Astrocyte (in vitro differentiated cells and primary cell): ENCODE measurements around the gene TMEM50A.
"Not testable (repeated sequence)": the region's sequence is repeated elsewhere in the genome, so short reads cannot be mapped to it uniquely, and the experiment has no call there.

ENCODE experiments used
- EZH2 ChIP-seq: IDR thresholded peaks from 2 replicates; pipeline ENCODE4 v1.6.1; 2012; ENCODE audit warnings: mild to moderate bottlenecking, low read length, inconsistent platforms; ENCODE audit not compliant: insufficient read depth
- TF ChIP-seq, protein P1 (sequence below): IDR thresholded peaks from 2 replicates; pipeline ENCODE4 v1.5.1; 2011; ENCODE audit warnings: low read depth, mild to moderate bottlenecking, inconsistent platforms, low read length, moderate library complexity; ENCODE audit not compliant: insufficient read depth

DNA sequence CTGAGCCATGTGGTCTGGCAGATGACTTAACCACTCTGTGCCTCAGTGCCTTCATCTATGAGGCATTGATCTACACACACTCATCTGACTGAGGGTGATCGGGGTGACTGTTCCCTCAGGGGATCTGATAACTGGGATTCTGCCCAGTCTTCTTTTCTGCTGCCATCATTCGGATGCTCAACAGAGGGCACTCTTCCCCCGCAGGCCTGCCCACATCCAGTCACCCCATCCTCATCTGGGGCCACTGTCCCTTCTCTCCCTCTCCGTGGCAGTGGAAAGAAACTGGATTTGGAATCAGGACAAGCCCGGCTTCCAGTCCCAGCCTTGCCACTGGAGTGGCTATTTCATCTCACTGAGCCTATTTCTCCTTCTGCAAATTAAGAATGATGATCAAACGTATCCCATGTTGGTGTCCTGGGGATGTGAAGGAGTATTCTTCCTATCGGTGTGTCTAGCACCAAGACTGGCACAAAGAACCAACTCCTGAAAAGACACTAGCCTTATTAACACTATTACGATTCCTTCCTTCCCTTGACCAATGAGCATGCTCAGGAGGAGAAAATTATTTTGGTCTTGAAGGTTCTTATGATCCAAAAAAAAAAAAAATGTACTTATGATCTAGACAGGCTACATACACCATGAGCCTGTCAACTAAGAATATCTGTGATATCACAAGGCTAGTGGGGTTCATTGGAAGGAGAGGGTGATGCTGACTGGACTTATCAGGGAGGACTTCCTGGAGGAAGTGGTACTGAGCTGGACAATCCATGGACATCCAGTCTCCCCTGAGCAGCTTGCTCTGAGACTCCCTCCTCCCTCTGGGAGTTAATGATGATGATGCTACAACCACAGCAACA lies 65.0 kb downstream of the TMEM50A start:
- TF ChIP-seq, protein P1, sequence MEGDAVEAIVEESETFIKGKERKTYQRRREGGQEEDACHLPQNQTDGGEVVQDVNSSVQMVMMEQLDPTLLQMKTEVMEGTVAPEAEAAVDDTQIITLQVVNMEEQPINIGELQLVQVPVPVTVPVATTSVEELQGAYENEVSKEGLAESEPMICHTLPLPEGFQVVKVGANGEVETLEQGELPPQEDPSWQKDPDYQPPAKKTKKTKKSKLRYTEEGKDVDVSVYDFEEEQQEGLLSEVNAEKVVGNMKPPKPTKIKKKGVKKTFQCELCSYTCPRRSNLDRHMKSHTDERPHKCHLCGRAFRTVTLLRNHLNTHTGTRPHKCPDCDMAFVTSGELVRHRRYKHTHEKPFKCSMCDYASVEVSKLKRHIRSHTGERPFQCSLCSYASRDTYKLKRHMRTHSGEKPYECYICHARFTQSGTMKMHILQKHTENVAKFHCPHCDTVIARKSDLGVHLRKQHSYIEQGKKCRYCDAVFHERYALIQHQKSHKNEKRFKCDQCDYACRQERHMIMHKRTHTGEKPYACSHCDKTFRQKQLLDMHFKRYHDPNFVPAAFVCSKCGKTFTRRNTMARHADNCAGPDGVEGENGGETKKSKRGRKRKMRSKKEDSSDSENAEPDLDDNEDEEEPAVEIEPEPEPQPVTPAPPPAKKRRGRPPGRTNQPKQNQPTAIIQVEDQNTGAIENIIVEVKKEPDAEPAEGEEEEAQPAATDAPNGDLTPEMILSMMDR: not testable (repeated sequence)
- not testable (repeated sequence) for TF ChIP-seq EZH2
